GM19328 (cell line): ENCODE data around the gene ZNF547.
"Not testable (repeated sequence)": the region's sequence is repeated elsewhere in the genome, so short reads cannot be mapped to it uniquely, and the experiment has no call there.

Source experiments
- ATAC-seq: cut with Tn5 transposase; IDR thresholded peaks from one replicate; pipeline ENCODE4 v1.9.1; 2021; ENCODE audit warnings: mild to moderate bottlenecking, moderate library complexity; ENCODE audit not compliant: unreplicated experiment

Gene ZNF547

DNA sequence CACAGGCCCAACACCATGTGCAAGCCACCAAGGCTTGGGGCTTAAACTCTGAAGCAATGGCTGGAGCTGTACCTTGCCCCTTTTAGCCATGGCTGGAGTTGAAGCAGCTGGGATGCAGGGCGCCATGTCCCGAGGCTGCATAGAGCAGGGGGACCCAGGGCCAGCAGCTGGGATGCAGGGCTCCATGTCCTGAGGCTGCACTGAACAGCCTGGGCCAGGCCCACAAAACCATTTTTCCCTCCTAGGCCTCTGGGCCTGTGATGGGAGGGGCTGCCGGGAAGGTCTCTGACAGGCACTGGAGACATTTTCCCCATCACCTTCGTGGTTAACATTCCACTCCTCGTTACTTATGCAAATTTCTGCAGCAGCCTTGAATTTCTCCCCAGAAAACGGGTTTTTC lies 10.8 kb downstream of the ZNF547 start:
- ATAC-seq = no peak

- not testable (repeated sequence) for ATAC-seq
These were observed 11.3 kb downstream of the ZNF547 start for GRCh38 chr19:57374647-57375046.

DNA sequence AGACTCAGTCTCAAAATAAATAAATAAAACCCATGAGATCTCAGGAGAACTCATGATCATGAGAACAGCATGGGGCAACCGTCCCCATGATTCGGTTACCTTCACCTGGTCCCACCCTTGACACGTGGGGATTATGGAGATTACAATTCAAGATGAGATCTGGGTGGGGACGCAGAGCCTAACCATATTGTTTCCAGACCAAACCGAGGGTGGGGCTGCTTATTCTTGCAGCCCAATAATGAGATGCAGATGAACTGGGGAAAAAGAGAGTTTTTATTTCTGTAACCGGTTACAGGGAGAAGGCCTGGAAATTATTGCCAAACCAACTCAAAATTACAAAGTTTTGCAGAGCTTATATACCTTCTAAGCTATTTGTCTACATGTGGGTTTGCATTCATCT lies 12.8 kb downstream of the ZNF547 start:
- ATAC-seq = no peak

DNA sequence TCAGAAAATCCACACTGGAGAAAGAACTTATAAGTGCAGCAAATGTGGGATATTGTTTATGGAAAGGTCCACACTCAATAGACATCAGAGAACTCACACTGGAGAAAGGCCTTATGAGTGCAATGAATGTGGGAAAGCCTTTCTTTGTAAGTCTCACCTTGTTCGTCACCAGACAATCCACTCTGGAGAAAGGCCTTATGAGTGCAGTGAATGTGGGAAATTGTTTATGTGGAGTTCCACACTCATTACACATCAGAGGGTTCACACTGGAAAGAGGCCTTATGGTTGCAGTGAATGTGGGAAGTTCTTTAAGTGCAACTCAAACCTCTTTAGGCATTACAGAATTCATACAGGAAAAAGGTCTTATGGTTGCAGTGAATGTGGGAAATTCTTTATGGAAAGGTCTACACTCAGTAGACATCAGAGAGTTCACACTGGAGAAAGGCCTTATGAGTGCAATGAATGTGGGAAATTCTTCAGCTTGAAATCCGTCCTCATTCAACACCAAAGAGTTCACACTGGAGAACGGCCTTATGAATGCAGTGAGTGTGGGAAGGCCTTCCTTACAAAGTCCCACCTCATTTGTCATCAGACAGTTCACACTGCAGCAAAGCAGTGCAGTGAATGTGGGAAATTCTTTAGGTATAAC lies 14.3 kb downstream of the ZNF547 start:
- no peak for ATAC-seq

- no peak for ATAC-seq
These were observed 17.6 kb downstream of the ZNF547 start for GRCh38 chr19:57380923-57381322.

DNA sequence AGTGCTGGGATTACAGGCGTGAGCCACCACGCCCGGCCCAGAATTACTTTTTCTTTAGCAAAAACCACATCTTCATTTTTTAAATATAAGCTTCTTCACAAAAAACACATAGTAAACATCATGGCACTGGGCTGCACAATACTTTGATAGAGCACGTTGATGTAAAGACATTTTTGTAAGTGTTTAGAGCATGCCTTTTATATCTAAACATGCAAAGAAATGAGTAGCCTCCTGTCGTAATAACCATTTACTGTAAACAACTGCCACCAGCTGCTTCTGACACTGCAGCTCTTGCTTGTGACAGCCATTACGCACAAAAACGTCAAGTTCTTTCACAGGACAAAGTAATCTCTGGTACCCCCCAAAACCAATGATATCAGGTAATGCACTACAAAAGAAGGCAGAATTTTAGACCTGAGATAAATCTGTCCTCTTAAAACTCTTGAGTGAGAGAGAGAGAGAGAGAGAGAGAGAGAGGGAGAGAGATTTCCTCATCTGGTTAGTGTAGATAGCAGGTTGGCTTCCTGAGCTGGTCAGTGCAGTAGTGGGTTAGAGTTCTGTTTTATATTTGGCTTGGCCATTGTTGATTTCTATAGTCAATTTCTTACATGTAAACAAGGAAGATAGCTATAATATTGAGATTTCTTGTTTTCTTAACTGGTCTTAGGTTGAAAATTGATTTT lies 19.6 kb downstream of the ZNF547 start:
- no peak for ATAC-seq

GRCh38 chr19:57389194-57389729 lies 25.9 kb downstream of the ZNF547 start:
- no peak for ATAC-seq

- ATAC-seq = peak; percentile 96
These were observed 26.6 kb downstream of the ZNF547 start, which contains the start of gene ZNF548 for GRCh38 chr19:57389730-57390598. TSS of gene ZNF548 (plus strand) at chr19:57389854. CDS start at chr19:57390100, 246 bp downstream.

DNA sequence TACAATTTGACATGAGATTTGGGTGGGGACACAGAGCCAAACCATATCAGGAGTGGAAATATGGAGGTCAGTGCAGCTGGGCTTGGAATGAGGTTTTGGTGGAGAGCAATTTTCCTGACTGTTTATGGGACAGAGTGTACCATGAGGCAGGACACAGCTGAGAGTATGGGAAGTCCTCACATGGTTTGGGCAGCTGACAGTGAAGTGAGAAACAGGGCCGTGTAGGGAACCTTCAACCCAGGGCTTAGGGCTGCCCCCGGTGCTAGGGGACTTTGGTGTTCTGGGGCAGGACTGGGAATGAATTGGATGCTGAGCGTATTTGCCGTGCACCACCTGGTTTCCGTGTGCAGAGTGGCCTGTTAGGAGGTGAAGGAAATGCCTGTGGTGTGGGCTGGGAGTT lies 32.4 kb downstream of the ZNF547 start:
- no peak for ATAC-seq

GRCh38 chr19:57398868-57399267 lies 35.5 kb downstream of the ZNF547 start:
- ATAC-seq = no peak

DNA sequence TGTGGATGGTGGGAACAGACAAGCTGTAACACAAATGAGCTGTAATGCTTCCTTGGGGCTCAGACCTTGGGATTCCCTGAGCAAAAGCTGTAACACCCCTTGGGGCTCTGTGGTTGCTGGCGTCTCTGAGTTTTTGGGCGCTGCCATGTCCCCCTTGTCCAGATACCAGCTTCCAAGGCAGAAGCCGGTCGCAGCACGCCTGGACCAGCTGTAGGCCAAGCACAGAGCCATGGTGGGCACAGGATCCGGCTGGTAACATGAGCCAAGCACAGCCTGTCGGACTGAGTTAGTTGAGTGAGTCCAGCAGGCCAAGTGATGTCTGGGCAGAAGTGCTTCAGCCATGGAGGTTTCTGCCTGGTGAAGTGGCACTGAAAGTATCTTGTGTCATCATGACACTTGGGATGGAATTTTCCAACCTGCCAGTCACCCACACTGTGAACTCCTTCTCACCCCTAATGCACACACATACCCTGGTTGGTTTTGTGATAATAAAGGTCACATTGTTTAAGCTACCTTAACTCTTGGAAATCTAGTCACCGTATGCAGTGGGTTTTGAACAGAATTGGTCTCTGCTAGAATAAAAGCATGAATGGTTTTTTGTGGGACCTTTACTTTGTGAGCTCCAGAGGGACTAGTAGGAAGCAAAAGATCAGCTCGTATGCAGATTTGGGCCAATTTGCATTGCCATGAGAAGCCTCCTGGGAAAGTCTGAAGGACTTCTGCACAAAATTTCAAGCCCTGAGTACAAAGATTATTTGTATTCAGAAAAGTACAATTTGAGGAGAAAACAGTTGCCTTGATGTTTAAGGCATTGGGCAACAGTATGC lies 40.6 kb downstream of the ZNF547 start:
- ATAC-seq = no peak

DNA sequence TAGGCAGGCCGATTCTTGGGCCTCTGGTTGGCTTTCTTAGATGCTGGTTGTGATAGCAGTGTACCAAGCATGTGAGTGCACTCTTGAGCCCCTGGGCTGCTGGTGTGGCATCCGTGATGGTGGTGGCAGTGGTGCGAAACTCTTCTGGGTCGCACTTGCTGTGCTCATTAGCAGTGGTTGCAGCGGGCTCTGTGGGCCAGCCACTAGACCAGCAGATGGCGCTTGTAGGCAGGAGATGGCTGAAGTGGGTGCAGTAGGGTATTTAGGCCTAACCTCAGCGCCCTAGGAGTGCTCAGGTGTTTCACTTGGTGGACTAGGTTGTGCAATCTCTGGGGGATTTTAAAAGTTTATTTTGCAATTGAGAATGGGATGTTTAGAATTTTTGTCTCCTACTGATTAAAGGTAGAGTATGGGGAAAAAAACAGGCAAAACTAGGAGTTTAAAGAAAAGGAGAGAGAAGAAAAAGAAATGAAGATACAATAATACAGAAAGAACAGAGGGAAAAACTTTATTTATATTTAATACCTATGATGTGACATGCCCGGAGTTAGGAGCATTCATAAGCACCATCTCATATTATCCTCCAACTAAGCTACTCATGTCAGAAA lies 43.3 kb downstream of the ZNF547 start:
- ATAC-seq = no peak

DNA sequence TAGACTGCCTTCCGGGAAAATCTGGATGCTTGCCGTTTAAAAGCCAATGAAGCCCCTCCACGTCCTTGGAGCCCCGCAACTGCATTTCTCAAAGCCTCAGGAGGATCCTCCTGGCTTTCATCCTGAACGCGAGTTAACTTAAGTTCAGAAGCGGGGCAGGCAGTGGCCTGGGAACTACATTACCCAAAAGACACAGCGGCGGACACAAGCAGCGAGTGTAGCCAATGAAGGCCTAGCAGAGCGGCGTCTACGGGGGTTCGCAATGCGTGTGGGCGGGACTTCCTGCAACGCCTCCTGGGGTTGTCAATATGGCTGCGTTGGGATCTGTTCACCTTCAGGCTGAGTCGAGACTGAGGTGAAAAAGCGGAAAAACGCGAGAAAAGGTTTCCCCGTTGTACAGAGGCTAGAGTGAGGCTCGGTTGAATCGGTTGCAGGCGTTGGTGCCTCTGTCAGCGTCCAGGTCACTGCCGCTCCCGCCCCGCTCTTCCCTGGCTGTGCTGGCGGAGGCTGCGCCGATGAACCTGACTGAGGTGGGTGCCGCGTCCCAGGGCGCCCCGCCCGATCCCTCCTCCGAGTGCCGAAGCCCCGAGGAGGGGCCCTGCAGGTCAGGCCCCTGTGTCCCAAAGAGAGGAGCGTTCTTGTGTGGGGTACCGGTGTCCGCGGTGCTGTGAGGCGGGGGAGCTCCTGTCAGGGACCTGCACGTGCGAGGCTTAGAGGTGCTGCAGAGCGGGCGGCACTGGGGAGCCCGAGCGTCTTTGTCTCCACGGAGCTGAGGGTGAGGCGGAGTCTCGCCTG lies 47.7 kb downstream of the ZNF547 start, which contains the start of gene ZNF17:
Gene ZNF17, plus strand, starts transcription at position 285 of the 795 bp plus-strand sequence. CDS start 2,455 bp downstream, outside the sequence.
- peak; percentile 98 for ATAC-seq

GRCh38 chr19:57419439-57419838 lies 56.1 kb downstream of the ZNF547 start:
- ATAC-seq = no peak

DNA sequence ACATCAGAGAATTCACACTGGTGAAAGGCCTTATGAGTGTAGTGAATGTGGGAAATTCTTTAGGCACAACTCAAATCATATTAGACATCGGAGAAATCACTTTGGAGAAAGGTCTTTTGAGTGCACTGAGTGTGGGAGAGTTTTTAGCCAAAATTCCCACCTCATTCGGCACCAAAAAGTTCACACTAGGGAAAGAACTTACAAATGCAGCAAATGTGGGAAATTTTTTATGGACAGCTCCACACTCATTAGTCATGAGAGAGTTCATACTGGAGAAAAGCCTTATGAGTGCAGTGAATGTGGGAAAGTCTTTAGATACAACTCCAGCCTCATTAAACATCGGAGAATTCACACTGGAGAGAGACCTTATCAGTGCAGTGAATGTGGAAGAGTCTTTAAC lies 57.7 kb downstream of the ZNF547 start:
- ATAC-seq = no peak
